Measurements from ENCODE around the gene KRT73. TPM values are rescaled to one million over a fixed set of nuclear protein-coding genes. Genes with fewer than 3 reads are reported as not detected.

Gene KRT73
- total RNA-seq, 1 experiment from 2014 or later = not detected

- H3K9me3 Mint-ChIP-seq = no peaks in the 10 kb centered on the region
- H2BK120ac ChIP-seq (ENCODE audit: low read depth, low read length, poor library complexity, severe bottlenecking) = no peak overlapping the region
- H3K56ac ChIP-seq (ENCODE audit: insufficient read length, low read depth, low read length) = no peak overlapping the region
- no peaks in the 10 kb centered on the region for H3K9me3 ChIP-seq (ENCODE audit: control insufficient read depth, low read depth, low read length)
- H2AFZ ChIP-seq (ENCODE audit: low read length) = no peak overlapping the region
- H2BK12ac ChIP-seq (ENCODE audit: insufficient read length, low read depth, low read length) = no peak overlapping the region
- H3K27ac ChIP-seq (ENCODE audit: insufficient read length, low read depth, low read length) = no peak overlapping the region
- H3K4me1 Mint-ChIP-seq = peaks cover 10 to 12% of the 10 kb centered on the region in 2 experiments
- no peak overlapping the region for H3K4me2 ChIP-seq (ENCODE audit: insufficient read depth, insufficient read length, low read length)
- DNase-seq = no peak
- no peak for TF ChIP-seq CTCF (conservative IDR thresholded peaks at IDR 0.05)
- H3K4ac ChIP-seq (ENCODE audit: low read depth, low read length) = no peak overlapping the region
- no peaks in the 10 kb centered on the region for H3K23me2 ChIP-seq (ENCODE audit: insufficient read length, low read depth, low read length, poor library complexity, severe bottlenecking)
- H3K27ac Mint-ChIP-seq = no peak overlapping the region
- no peak overlapping the region for H2BK5ac ChIP-seq (ENCODE audit: insufficient read length, low read length)
- no peak overlapping the region for H4K8ac ChIP-seq (replicated peaks; ENCODE audit: insufficient read length, low read depth, low read length)
- WGBS (ENCODE audit: extremely low coverage, insufficient read length, low lambda C conversion rate) = no CpG with 5 or more reads among the region's 7 CpGs
- H2BK20ac ChIP-seq (ENCODE audit: low read depth, low read length, poor library complexity, severe bottlenecking) = no peak overlapping the region
- no peak overlapping the region for H2BK15ac ChIP-seq (ENCODE audit: low read depth, low read length)
- no peak overlapping the region for H2AK5ac ChIP-seq (ENCODE audit: insufficient read length, low read length)
- no peaks in the 10 kb centered on the region for H3K4me1 ChIP-seq (ENCODE audit: insufficient read depth, low read length)
- no peak overlapping the region for H3K14ac ChIP-seq (ENCODE audit: insufficient read depth, low read length)
- no peak overlapping the region for H4K5ac ChIP-seq (ENCODE audit: insufficient read length, low read depth, low read length)
- H3K79me2 ChIP-seq (ENCODE audit: insufficient read depth, low read length) = no peaks in the 10 kb centered on the region
- H3K4me3 Mint-ChIP-seq = no peak overlapping the region
- peaks cover 5% of the 10 kb centered on the region for H3K27me3 Mint-ChIP-seq (ENCODE audit: low read depth)
- H3K79me1 ChIP-seq (ENCODE audit: insufficient read depth, low read depth, low read length, poor library complexity, severe bottlenecking) = no peaks in the 10 kb centered on the region
- H4K20me1 ChIP-seq (ENCODE audit: control insufficient read depth, insufficient read depth, insufficient read length) = no peaks in the 10 kb centered on the region
- H3K36me3 Mint-ChIP-seq (ENCODE audit: insufficient read depth in 1 of 3, low read depth in 3 of 3) = no peaks in the 10 kb centered on the region; a peak in 1 of 7 replicates
- no peak overlapping the region for H3K23ac ChIP-seq (ENCODE audit: insufficient read length, low read depth, low read length)
- H4K91ac ChIP-seq (ENCODE audit: insufficient read length, low read depth, low read length) = no peak overlapping the region
- no peaks in the 10 kb centered on the region for H3K27me3 ChIP-seq (ENCODE audit: insufficient read depth, low read length)
- no peak overlapping the region for H3T11ph ChIP-seq (ENCODE audit: low read length)
- no peak overlapping the region for H3K18ac ChIP-seq (ENCODE audit: insufficient read length, low read depth, low read length)
- H3K9ac ChIP-seq (ENCODE audit: extremely low read depth, insufficient read length, low read length) = no peak overlapping the region
Observed at GRCh38 chr12:52581066-52581465, 37.3 kb downstream of the KRT73 start.
